Islet of Langerhans (tissue), 1 donor: ENCODE data around the gene GPR6.

Source experiments
- FAIRE-seq: peaks from one replicate; lab custom pipeline; 2011; peaks lifted over from hg19 to GRCh38; lab: Jason Lieb, UNC

GPR6 gene

DNA sequence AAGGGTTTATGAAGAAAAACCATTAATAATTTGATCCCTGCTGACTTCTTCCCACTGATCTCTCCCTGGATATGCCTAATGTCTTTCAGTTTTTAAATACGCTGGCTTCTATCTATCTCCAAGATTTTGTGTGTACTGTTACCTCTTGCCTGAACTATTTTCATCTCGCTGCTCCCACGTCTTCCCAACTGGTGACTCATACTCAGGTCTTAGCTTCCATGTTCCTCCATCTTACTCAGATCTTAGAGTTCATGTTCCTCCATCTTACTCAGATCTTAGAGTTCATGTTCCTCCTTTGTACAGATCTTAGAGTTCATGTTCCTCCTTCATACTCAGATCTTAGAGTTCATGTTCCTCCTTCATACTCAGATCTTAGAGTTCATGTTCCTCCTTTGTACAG, 21.6 kb downstream of the GPR6 start:
- FAIRE-seq = no peak

DNA sequence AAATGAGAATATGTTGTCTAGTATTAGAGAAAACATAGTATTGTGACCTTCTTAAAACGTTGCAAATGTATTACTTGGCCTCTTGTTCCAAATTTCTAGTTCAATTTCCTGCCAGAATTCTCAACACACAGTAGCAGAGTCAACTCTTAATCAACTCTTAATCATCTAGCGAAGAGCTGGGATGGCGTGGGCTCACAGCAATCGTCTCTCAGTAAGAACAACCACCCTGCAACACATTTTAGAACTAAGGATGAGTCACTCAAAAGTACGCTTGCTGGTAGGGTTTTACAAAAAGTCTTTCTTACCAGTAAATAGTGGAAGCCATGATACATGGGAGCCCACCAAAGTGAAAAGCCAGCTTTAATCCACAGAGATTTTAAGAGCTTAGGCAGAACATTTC, 24.6 kb downstream of the GPR6 start:
- FAIRE-seq = no peak

- FAIRE-seq = no peak
Measured at GRCh38 chr6:110013386-110013785, 35.3 kb downstream of the GPR6 start.

- no peak for FAIRE-seq
Measured at GRCh38 chr6:110015206-110015605, 37.1 kb downstream of the GPR6 start.

GRCh38 chr6:110017306-110017705, 39.2 kb downstream of the GPR6 start:
- no peak for FAIRE-seq

- FAIRE-seq = no peak
Measured at GRCh38 chr6:110017946-110018345, 39.8 kb downstream of the GPR6 start.

DNA sequence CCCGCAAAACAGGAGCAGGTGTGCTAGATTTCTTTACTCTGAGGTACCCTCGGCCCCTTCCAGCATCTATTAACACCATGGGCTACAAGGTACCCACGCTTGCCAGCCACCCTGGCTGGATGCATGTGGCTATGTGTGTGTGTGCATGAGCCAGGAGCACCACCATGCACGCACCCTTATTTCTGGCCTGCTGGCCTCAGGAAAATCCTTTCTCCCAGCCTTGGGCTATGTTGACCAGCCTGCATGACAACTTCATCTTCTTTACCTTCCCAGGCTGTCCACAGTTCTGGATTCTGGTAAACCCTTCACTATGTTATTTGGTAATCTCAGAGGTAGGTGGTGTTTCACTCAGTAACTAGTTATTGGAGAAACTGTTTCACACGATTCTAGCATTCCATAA, 40.4 kb downstream of the GPR6 start:
- no peak for FAIRE-seq

GRCh38 chr6:110020888-110021287, 42.8 kb downstream of the GPR6 start:
- no peak for FAIRE-seq

DNA sequence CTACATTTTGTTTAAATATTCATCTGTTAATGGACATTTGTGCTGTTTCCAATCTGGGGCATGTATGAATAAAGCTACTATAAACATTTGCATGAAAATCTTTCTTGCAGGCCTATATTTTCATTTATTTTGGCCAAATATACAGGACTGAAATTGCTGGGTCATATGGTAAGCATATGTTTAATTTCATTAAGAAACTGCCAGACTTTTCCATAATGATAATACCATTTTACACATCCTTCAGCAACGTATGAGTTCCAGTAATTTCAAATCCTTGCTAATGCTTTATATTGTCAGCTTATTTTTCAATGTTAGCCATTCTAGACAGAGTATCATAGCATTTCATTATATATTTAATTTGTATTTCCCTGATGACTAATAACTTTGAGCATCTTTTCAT, 51.0 kb downstream of the GPR6 start:
- no peak for FAIRE-seq
